Breast epithelium (tissue), 3 donors: ENCODE measurements around the gene SPATA19.

Experiments
- CTCF ChIP-seq, 3 donors: fragments of 450-650 bp; IDR thresholded peaks; one replicate each; pipeline ENCODE4 v1.5.1; 2016 to 2017; ENCODE audit warnings: antibody characterized with exemption in 3 of 3, mild to moderate bottlenecking in 3 of 3, moderate library complexity in 3 of 3
- POLR2A ChIP-seq: fragments of 450-650 bp; IDR thresholded peaks from one replicate; pipeline ENCODE4 v1.6.1; 2016; ENCODE audit warnings: antibody characterized with exemption, mild to moderate bottlenecking, moderate library complexity
- POLR2AphosphoS5 ChIP-seq, 3 donors: sonication (generic); formaldehyde crosslinking; IDR thresholded peaks; one replicate each; pipeline ENCODE4 v1.6.1; 2017; ENCODE audit warnings: antibody characterized with exemption in 3 of 3

DNA sequence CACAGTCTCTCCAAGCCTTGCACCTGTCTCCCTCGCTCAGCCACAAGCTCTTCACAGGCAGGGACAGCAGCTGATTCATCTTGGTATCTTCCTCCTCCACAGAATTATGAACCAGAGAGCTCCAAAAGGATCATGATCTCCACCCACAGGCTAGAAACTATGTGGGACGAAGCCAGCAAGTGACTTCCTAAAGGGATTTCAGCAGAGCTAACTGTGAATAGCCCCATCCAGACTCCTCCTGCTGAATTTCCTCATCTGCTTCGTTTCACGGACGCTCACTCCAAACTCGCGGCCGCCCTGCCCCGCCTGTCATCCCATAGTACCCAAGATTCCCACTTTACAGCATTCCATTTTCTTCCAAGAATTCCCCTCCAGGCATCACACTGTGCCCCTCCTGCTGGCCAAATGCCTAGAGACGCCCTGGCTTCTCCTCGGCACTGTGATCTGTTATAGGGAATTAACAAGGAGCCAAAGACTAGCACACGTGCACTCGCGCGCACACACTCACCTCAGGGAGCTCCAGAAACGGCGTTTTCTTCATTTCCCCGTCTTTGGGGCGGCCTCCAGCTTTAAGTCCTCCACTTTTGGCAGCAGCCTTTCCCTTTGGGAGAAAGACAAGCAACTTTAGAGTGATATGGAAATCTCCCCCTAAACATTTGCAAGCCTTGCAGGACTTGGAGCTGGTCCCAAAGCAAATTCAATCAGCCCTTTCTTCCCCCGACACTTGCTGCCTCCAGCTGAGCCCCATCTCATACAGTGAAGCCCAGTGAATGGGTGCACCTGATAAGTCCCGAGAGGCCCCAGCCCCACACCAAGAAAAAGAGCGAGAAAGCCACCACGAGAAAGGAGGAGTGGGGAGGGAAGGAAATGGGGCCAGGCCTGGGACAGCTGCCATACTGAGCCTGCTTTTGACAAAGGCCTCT, 35.5 kb downstream of the SPATA19 start:
- TF ChIP-seq CTCF (IDR thresholded peaks at IDR 0.05) (no peak), POLR2AphosphoS5 (IDR thresholded peaks at IDR 0.05) (no peak), POLR2A (no peak)
